MCF 10A (cell line): ENCODE measurements around the gene RAB1A. TPM values are rescaled to one million over a fixed set of nuclear protein-coding genes. Genes with fewer than 3 reads are reported as not detected.

Experiments
- BruUV-seq: library from RNA; stranded (reverse); fragments of 400-500 nt; replicated peaks from 2 replicates; lab custom pipeline; 2021; lab: Mats Ljungman, UMichigan
- CTCF ChIA-PET: fragments of 300-600 bp; sonication (Branson Sonifier 250); formaldehyde crosslinking; extraction: SDS; loops from one replicate; lab custom pipeline; 2021; ENCODE audit warnings: antibody characterized with exemption, inconsistent platforms; lab: Yijun Ruan, JAX
- POLR2A ChIA-PET: fragments of 300-600, 350-650 bp; sonication (Branson Sonifier 250); formaldehyde crosslinking; extraction: SDS; loops from one replicate; lab custom pipeline; 2020; ENCODE audit warnings: antibody characterized with exemption, inconsistent platforms; lab: Yijun Ruan, JAX
- DNase-seq: peaks from one replicate; pipeline ENCODE4 v3.0.0-alpha.2; 2018; ENCODE audit not compliant: unreplicated experiment
- H3K27ac Mint-ChIP-seq: one replicate; pipeline ENCODE4 v1.8.0; 2022; ENCODE audit warnings: mild to moderate bottlenecking, low read depth, mixed read lengths; ENCODE audit not compliant: unreplicated experiment
- H3K27me3 Mint-ChIP-seq: one replicate; pipeline ENCODE4 v1.8.0; 2022; ENCODE audit warnings: mixed read lengths; ENCODE audit not compliant: insufficient read depth, unreplicated experiment
- H3K36me3 Mint-ChIP-seq: one replicate; pipeline ENCODE4 v1.8.0; 2022; ENCODE audit warnings: mild to moderate bottlenecking, moderate library complexity, mixed read lengths; ENCODE audit not compliant: insufficient read depth, unreplicated experiment
- H3K4me1 Mint-ChIP-seq: one replicate; pipeline ENCODE4 v1.8.0; 2022; ENCODE audit warnings: mixed read lengths; ENCODE audit not compliant: insufficient read depth, unreplicated experiment
- H3K4me3 Mint-ChIP-seq: one replicate; pipeline ENCODE4 v1.8.0; 2022; ENCODE audit warnings: mild to moderate bottlenecking, moderate library complexity, mixed read lengths; ENCODE audit not compliant: unreplicated experiment
- H3K9me3 Mint-ChIP-seq: one replicate; pipeline ENCODE4 v1.8.0; 2022; ENCODE audit warnings: mixed read lengths; ENCODE audit not compliant: unreplicated experiment
- CTCF ChIP-seq: fragments of 200-600 bp; IDR thresholded peaks from one replicate; pipeline ENCODE4 v1.8.0; 2022; ENCODE audit warnings: antibody characterized with exemption, mild to moderate bottlenecking; ENCODE audit not compliant: unreplicated experiment
- intact Hi-C: fragments of 100-400 bp; cut with micrococcal nuclease; formaldehyde crosslinking; loops from 2 replicates; pipeline ENCODE4 v1.14.1; 2022
- total RNA-seq: library from RNA; stranded (reverse); gene quantifications from 2 replicates; pipeline ENCODE4 v1.2.3, GENCODE V29; 2022

The RAB1A gene
- total RNA-seq, 1 experiment from 2014 or later = 131 TPM

- BruUV-seq = no TSS peak
- intact Hi-C loops = loop anchor here (10.0 kb wide), 1 partner anchor 63 kb away; no protein-coding TSS in a partner anchor
- Mint-ChIP-seq H3K36me3 (peaks cover 4% of the 10 kb centered on the region), H3K27me3 (no peaks in the 10 kb centered on the region), H3K4me3 (no peak overlapping the region), H3K9me3 (no peaks in the 10 kb centered on the region), H3K4me1 (peaks cover 20% of the 10 kb centered on the region), H3K27ac (no peak overlapping the region)
- POLR2A ChIA-PET = no interaction called here
- no peak for DNase-seq
- TF ChIP-seq CTCF = no peak
- CTCF ChIA-PET = interaction anchor here (0.6 to 6.7 kb wide), 3 partner anchors 10 to 124 kb away, joined by 3 to 47 read pairs (median 5); no protein-coding TSS in a partner anchor
Observed at GRCh38 chr2:65061910-65062339, 68.0 kb downstream of the RAB1A start.

GRCh38 chr2:65061146-65061909 lies 68.6 kb downstream of the RAB1A start:
- peaks cover 22% of the 10 kb centered on the region for H3K4me1 Mint-ChIP-seq
- TF ChIP-seq CTCF = no peak
- H3K27me3 Mint-ChIP-seq = no peaks in the 10 kb centered on the region
- no peak overlapping the region for H3K27ac Mint-ChIP-seq
- no peaks in the 10 kb centered on the region for H3K9me3 Mint-ChIP-seq
- ChIA-PET POLR2A (no interaction called here), CTCF (interaction anchor here (1.7 to 6.7 kb wide), 2 partner anchors 10 to 125 kb away, joined by 5 to 47 read pairs; no protein-coding TSS in a partner anchor)
- no peak overlapping the region for H3K4me3 Mint-ChIP-seq
- BruUV-seq = no TSS peak
- DNase-seq = no peak
- intact Hi-C loops = loop anchor here (10.0 kb wide), 1 partner anchor 63 kb away; no protein-coding TSS in a partner anchor
- peaks cover 4% of the 10 kb centered on the region for H3K36me3 Mint-ChIP-seq

- H3K9me3 Mint-ChIP-seq = no peaks in the 10 kb centered on the region
- H3K36me3 Mint-ChIP-seq = peaks cover 1% of the 10 kb centered on the region
- TF ChIP-seq CTCF = no peak
- DNase-seq = no peak
- BruUV-seq = no TSS peak
- no peaks in the 10 kb centered on the region for H3K27me3 Mint-ChIP-seq
- no peak overlapping the region for H3K27ac Mint-ChIP-seq
- ChIA-PET POLR2A (interaction anchor here (0.6 to 5.2 kb wide), 6 partner anchors 12 to 168 kb away, joined by 3 to 72 read pairs (median 4); partner anchors contain the start of gene ACTR2), CTCF (interaction anchor here (0.6 to 1.4 kb wide), 5 partner anchors 9 to 607 kb away, joined by 3 to 6 read pairs (median 3); no protein-coding TSS in a partner anchor)
- H3K4me3 Mint-ChIP-seq = no peak overlapping the region
- H3K4me1 Mint-ChIP-seq = peaks cover 15% of the 10 kb centered on the region
- intact Hi-C loops = loop anchor here (5.0 kb wide), 1 partner anchor 108 kb away; no protein-coding TSS in a partner anchor
Observed at GRCh38 chr2:65059071-65059470, 70.8 kb downstream of the RAB1A start.
